Measurements from ENCODE around the gene DLEU7. TPM values are rescaled to one million over a fixed set of nuclear protein-coding genes. Genes with fewer than 3 reads are reported as not detected.

The DLEU7 gene
- polyA plus RNA-seq, 1 donor (not counting 4 experiments of a cell fraction or from before 2014, with no cell fraction given) = not detected

- no peak for DNase-seq (ENCODE audit: low read depth, low spot score)
- FAIRE-seq = no peak
Observed at GRCh38 chr13:50884265-50884664, 40.8 kb upstream of the DLEU7 start.

GRCh38 chr13:50883728-50884127, 40.2 kb upstream of the DLEU7 start:
- Histone ChIP-seq H3K27me3 (ENCODE audit: control insufficient read depth, extremely low read depth, insufficient read depth, low read length) (peaks cover 8% of the 10 kb centered on the region), H3K36me3 (ENCODE audit: control insufficient read depth in 2 of 2, extremely low read depth in 1 of 2, insufficient read depth in 2 of 2, low read length in 2 of 2) (no peaks in the 10 kb centered on the region), H3K4me1 (ENCODE audit: control insufficient read depth, extremely low read depth, insufficient read depth, low read length) (no peaks in the 10 kb centered on the region), H3K27ac (ENCODE audit: control insufficient read depth, insufficient read depth, low read length) (no peak overlapping the region), H3K4me2 (ENCODE audit: control insufficient read depth, extremely low read depth, insufficient read depth, low read depth, low read length) (no peak overlapping the region), H3K9ac (ENCODE audit: control insufficient read depth, extremely low read depth, insufficient read depth, low read length) (no peak overlapping the region), H3K4me3 (ENCODE audit: control insufficient read depth in 2 of 3, extremely low read depth in 1 of 3, insufficient read depth in 2 of 3, low read depth in 1 of 3, low read length in 3 of 3) (no peak overlapping the region), H3K79me2 (ENCODE audit: control insufficient read depth, insufficient read depth, low read length) (no peaks in the 10 kb centered on the region), H3K9me3 (ENCODE audit: control insufficient read depth, low read depth, low read length) (no peaks in the 10 kb centered on the region), H2AFZ (ENCODE audit: control insufficient read depth, low read length) (no peak overlapping the region), H4K20me1 (ENCODE audit: control insufficient read depth, extremely low read depth, insufficient read depth, low read length) (no peaks in the 10 kb centered on the region), H3K9me1 (ENCODE audit: control insufficient read depth, extremely low read depth, insufficient read depth, low read length) (no peaks in the 10 kb centered on the region)
- dilution Hi-C loops (cut with MboI; ENCODE audit: extremely low pct_ligation_motif_present, low sequenced_read_pairs) = no loop called here
- DNase-seq (ENCODE audit: low read depth, low spot score) = no peak
- no peak for TF ChIP-seq CTCF (optimal IDR thresholded peaks at IDR 0.05 in 1 of 3, IDR thresholded peaks at IDR 0.05 in 1 of 3, conservative IDR thresholded peaks at IDR 0.05 in 1 of 3; ENCODE audit: extremely low read depth in 1 of 3, insufficient read depth in 2 of 3, low read length in 3 of 3)
- TF ChIP-seq EZH2 (IDR thresholded peaks at IDR 0.05; ENCODE audit: low read length) = no peak
- FAIRE-seq = no peak

More at GRCh38 chr13:50884265-50884664, 40.8 kb upstream of the DLEU7 start:
- TF ChIP-seq CTCF (optimal IDR thresholded peaks at IDR 0.05 in 1 of 3, IDR thresholded peaks at IDR 0.05 in 1 of 3, conservative IDR thresholded peaks at IDR 0.05 in 1 of 3; ENCODE audit: extremely low read depth in 1 of 3, insufficient read depth in 2 of 3, low read length in 3 of 3) (no peak), EZH2 (IDR thresholded peaks at IDR 0.05; ENCODE audit: low read length) (no peak)
- Histone ChIP-seq H3K27me3 (ENCODE audit: control insufficient read depth, extremely low read depth, insufficient read depth, low read length) (peaks cover 8% of the 10 kb centered on the region), H3K79me2 (ENCODE audit: control insufficient read depth, insufficient read depth, low read length) (no peaks in the 10 kb centered on the region), H3K27ac (ENCODE audit: control insufficient read depth, insufficient read depth, low read length) (no peak overlapping the region), H3K36me3 (ENCODE audit: control insufficient read depth in 2 of 2, extremely low read depth in 1 of 2, insufficient read depth in 2 of 2, low read length in 2 of 2) (no peaks in the 10 kb centered on the region), H4K20me1 (ENCODE audit: control insufficient read depth, extremely low read depth, insufficient read depth, low read length) (no peaks in the 10 kb centered on the region), H3K4me3 (ENCODE audit: control insufficient read depth in 2 of 3, extremely low read depth in 1 of 3, insufficient read depth in 2 of 3, low read depth in 1 of 3, low read length in 3 of 3) (no peak overlapping the region), H3K9me3 (ENCODE audit: control insufficient read depth, low read depth, low read length) (no peaks in the 10 kb centered on the region), H3K4me1 (ENCODE audit: control insufficient read depth, extremely low read depth, insufficient read depth, low read length) (no peaks in the 10 kb centered on the region), H3K9me1 (ENCODE audit: control insufficient read depth, extremely low read depth, insufficient read depth, low read length) (no peaks in the 10 kb centered on the region), H3K9ac (ENCODE audit: control insufficient read depth, extremely low read depth, insufficient read depth, low read length) (no peak overlapping the region), H3K4me2 (ENCODE audit: control insufficient read depth, extremely low read depth, insufficient read depth, low read depth, low read length) (no peak overlapping the region), H2AFZ (ENCODE audit: control insufficient read depth, low read length) (no peak overlapping the region)
- dilution Hi-C loops (cut with MboI; ENCODE audit: extremely low pct_ligation_motif_present, low sequenced_read_pairs) = no loop called here
